ENCODE data around the gene BCL2L12. TPM values are rescaled to one million over a fixed set of nuclear protein-coding genes. Genes with fewer than 3 reads are reported as not detected.
A peak's percentile ranks its signal among the peaks of the same experiment; 100 is the strongest.

BCL2L12 gene
- total RNA-seq, 1 donor from 2014 or later: 50.1 TPM

DNA sequence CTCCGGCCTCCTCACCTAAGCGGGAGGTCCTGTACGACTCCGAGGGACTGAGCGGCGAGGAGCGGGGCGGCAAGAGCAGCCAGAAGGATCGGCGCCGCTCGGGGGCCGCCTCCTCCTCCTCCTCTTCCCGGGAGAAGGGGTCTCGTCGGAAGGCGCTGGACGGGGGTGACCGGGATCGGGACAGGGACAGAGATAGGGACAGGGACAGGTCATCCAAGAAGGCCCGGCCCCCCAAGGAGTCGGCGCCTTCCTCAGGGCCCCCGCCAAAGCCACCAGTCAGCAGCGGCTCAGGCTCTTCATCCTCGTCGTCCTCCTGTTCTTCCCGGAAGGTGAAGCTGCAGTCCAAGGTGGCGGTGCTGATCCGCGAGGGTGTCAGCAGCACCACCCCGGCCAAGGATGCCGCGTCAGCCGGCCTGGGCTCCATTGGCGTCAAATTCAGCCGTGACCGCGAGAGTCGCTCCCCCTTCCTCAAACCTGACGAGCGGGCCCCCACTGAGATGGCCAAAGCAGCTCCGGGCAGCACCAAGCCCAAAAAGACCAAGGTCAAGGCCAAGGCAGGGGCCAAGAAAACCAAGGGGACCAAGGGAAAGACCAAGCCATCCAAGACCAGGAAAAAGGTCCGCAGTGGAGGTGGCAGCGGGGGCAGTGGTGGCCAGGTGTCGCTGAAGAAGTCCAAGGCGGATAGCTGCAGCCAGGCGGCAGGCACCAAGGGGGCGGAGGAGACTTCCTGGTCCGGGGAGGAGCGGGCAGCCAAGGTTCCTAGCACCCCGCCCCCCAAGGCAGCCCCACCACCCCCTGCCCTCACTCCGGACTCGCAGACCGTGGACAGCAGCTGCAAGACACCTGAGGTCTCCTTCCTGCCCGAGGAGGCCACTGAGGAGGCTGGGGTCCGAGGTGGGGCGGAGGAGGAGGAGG lies 12.9 kb upstream of the BCL2L12 start:
- Mint-ChIP-seq H3K4me1 (ENCODE audit: unreplicated experiment) (peaks cover 9% of the 10 kb centered on the region), H3K27ac (ENCODE audit: unreplicated experiment) (no peak overlapping the region), H3K36me3 (ENCODE audit: low read depth, unreplicated experiment) (peaks cover 35% of the 10 kb centered on the region), H3K4me3 (ENCODE audit: unreplicated experiment) (peak overlapping the region; percentile 51), H3K9me3 (ENCODE audit: unreplicated experiment) (no peaks in the 10 kb centered on the region), H3K27me3 (ENCODE audit: unreplicated experiment) (peaks cover 9% of the 10 kb centered on the region)
- TF ChIP-seq, protein P1, sequence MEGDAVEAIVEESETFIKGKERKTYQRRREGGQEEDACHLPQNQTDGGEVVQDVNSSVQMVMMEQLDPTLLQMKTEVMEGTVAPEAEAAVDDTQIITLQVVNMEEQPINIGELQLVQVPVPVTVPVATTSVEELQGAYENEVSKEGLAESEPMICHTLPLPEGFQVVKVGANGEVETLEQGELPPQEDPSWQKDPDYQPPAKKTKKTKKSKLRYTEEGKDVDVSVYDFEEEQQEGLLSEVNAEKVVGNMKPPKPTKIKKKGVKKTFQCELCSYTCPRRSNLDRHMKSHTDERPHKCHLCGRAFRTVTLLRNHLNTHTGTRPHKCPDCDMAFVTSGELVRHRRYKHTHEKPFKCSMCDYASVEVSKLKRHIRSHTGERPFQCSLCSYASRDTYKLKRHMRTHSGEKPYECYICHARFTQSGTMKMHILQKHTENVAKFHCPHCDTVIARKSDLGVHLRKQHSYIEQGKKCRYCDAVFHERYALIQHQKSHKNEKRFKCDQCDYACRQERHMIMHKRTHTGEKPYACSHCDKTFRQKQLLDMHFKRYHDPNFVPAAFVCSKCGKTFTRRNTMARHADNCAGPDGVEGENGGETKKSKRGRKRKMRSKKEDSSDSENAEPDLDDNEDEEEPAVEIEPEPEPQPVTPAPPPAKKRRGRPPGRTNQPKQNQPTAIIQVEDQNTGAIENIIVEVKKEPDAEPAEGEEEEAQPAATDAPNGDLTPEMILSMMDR (IDR thresholded peaks at IDR 0.05; ENCODE audit: unreplicated experiment): no peak
- no peak for DNase-seq (ENCODE audit: low spot score)

DNA sequence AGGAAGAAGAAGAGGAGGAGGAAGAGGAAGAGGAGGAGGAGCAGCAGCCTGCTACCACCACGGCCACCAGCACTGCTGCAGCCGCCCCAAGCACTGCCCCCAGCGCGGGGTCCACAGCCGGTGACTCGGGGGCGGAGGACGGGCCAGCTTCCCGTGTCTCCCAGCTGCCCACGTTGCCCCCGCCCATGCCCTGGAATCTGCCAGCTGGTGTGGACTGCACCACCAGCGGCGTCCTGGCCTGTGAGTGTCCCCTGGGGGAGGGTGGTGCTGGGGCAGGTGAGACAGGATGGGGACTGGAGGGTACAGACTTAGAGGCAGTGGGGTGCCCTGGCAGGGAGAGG lies 12.3 kb upstream of the BCL2L12 start:
- Mint-ChIP-seq H3K36me3 (ENCODE audit: low read depth, unreplicated experiment) (peaks cover 36% of the 10 kb centered on the region), H3K4me1 (ENCODE audit: unreplicated experiment) (peaks cover 9% of the 10 kb centered on the region), H3K27me3 (ENCODE audit: unreplicated experiment) (peaks cover 9% of the 10 kb centered on the region), H3K9me3 (ENCODE audit: unreplicated experiment) (no peaks in the 10 kb centered on the region), H3K4me3 (ENCODE audit: unreplicated experiment) (no peak overlapping the region), H3K27ac (ENCODE audit: unreplicated experiment) (no peak overlapping the region)
- TF ChIP-seq, protein P1 (IDR thresholded peaks at IDR 0.05; ENCODE audit: unreplicated experiment): no peak
- no peak for DNase-seq (ENCODE audit: low spot score)

DNA sequence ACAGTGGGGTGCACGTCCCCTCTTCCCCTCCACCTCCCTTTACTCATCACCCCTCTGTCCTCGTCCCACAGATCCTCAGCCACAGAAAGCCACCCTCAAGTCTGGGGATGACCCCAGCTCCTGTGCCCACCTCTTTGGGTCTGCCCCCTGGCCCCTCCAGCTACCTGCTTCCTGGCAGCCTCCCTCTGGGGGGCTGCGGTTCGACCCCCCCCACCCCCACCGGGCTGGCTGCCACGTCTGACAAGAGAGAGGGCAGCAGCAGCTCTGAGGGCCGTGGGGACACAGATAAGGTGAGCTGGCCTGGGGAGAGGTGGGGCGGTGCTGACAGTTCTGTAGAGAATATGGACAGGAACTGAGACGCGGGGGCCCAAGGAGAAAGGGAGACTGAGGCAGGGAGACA lies 11.2 kb upstream of the BCL2L12 start:
- peaks cover 40% of the 10 kb centered on the region for H3K36me3 Mint-ChIP-seq (ENCODE audit: low read depth, unreplicated experiment)
- TF ChIP-seq, protein P1 (IDR thresholded peaks at IDR 0.05; ENCODE audit: unreplicated experiment): no peak
- no peak for DNase-seq (ENCODE audit: low spot score)
- no peak overlapping the region for H3K27ac Mint-ChIP-seq (ENCODE audit: unreplicated experiment)
- H3K9me3 Mint-ChIP-seq (ENCODE audit: unreplicated experiment): no peaks in the 10 kb centered on the region
- peak overlapping the region; percentile 59 for H3K4me3 Mint-ChIP-seq (ENCODE audit: unreplicated experiment)
- peaks cover 12% of the 10 kb centered on the region for H3K27me3 Mint-ChIP-seq (ENCODE audit: unreplicated experiment)
- H3K4me1 Mint-ChIP-seq (ENCODE audit: unreplicated experiment): peaks cover 4% of the 10 kb centered on the region

DNA sequence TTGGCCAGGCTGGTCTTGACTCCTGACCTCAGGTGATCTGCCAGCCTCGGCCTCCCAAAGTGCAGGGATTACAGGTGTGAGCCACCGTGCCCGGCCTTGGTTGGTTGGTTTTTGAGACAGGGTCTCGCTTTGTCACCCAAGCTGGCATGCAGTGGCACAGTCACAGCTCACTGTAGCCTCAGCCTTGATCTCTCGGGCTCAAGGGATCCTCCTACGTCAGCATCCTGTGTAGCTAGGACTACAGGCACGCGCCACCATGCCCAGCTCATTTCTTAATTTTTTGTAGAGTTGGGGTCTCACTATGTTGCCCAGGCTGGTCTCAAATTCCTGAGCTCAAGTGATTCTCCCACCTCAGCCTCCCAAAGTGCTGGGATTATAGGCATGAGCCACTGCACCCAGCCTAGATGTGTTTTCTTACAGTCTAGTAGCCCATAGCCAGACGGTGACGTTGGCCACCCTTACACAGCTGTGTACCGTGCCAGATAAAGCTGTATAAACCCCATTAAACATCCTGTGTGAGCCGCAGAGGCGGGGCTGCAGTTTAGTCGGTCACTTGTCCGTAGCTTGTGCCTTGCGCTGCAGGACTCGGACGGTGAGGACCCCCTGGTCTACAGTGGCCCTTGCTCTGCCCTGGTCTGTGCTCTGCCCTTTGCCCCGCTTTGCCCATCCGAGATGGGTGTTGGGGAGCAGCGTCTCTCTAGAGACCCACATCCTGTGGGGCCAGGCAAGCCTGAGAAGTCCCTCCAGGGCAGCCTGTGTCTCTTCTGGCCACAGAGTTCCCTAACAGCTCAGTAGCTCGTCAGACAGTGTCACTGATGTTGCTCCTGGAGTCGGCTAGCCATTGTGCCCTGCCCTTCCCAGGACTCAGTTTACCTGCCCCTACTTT lies 9.9 kb upstream of the BCL2L12 start:
- DNase-seq (ENCODE audit: low spot score): no peak
- Mint-ChIP-seq H3K9me3 (ENCODE audit: unreplicated experiment) (no peaks in the 10 kb centered on the region), H3K4me1 (ENCODE audit: unreplicated experiment) (no peaks in the 10 kb centered on the region), H3K27ac (ENCODE audit: unreplicated experiment) (peak overlapping the region; percentile 74), H3K27me3 (ENCODE audit: unreplicated experiment) (peaks cover 14% of the 10 kb centered on the region), H3K36me3 (ENCODE audit: low read depth, unreplicated experiment) (peaks cover 46% of the 10 kb centered on the region), H3K4me3 (ENCODE audit: unreplicated experiment) (peak overlapping the region; percentile 83)
- TF ChIP-seq, protein P1 (IDR thresholded peaks at IDR 0.05; ENCODE audit: unreplicated experiment): no peak

Data from endothelial cell (in vitro differentiated cells).